T follicular helper cell (primary cell): Measurements from ENCODE around the gene GAS7.
"Not testable (repeated sequence)": the region's sequence is repeated elsewhere in the genome, so short reads cannot be mapped to it uniquely, and the experiment has no call there.

ENCODE experiments used
- DNase-seq: peaks from one replicate; pipeline ENCODE4 v3.0.0-alpha.2; 2020; ENCODE audit warnings: low read depth

Gene GAS7

DNA sequence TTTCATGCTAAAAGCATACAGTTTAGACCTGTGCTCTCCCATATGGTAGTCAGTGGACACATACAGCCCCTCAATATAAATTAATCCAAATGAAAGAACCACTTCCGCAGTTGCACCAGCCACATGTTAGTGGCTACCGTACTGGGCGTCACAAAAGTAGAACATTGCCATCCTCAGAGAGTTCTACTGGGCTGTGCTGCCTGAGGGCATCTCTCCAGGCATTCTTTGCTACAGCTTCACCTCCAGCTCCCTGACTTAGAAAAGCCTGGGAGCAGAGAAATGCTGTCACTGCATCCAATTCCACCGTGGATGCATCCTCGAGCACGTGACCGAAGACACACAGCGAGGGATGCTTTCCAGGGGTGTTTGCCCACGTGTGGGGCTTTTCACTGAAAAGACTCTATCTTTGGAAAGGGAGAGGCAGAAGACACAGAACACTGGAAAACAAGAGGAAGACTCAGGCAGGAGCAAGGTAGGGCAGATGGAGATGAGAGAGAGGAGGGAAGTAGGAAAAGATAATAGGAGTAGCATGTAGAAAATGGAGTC lies 86.4 kb downstream of the GAS7 start:
- no peak for DNase-seq

DNA sequence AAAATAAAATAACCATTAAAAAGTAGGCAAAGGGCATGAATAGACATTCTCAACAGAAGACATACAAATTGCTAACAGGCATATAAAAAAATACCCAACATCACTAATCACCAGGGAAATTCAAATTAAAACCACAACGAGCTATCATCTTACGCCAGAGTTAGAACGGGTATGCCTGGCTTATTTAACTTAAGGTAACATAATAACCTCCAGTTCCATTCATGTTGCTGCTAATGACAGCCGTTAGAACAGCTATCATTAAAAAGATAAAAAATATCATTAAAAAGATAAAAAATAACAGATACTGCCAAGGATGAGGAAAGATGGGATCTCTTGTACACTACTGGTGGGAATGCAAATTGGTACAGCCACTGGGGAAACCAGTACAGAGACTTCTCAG lies 89.3 kb downstream of the GAS7 start:
- DNase-seq, result no peak

GRCh38 chr17:10107316-10108165 lies 90.9 kb downstream of the GAS7 start:
- DNase-seq, result no peak

- DNase-seq, result no peak
Measured at GRCh38 chr17:10106067-10106466, 92.3 kb downstream of the GAS7 start.

- DNase-seq, result no peak
Measured at GRCh38 chr17:10105513-10106001, 92.8 kb downstream of the GAS7 start.

- DNase-seq, result no peak
Measured at GRCh38 chr17:10103712-10104111, 94.7 kb downstream of the GAS7 start.

GRCh38 chr17:10102817-10103216 lies 95.6 kb downstream of the GAS7 start:
- no peak for DNase-seq

GRCh38 chr17:10099051-10099571 lies 99.3 kb downstream of the GAS7 start:
- no peak for DNase-seq

GRCh38 chr17:10096596-10096995 lies 101.8 kb downstream of the GAS7 start:
- no peak for DNase-seq

- not testable (repeated sequence) for DNase-seq
Measured at GRCh38 chr17:10095295-10095694, 103.1 kb downstream of the GAS7 start.

- DNase-seq, result no peak
Measured at GRCh38 chr17:10094797-10095196, 103.6 kb downstream of the GAS7 start.

GRCh38 chr17:10092595-10092994 lies 105.8 kb downstream of the GAS7 start:
- DNase-seq, result no peak

GRCh38 chr17:10091046-10091445 lies 107.4 kb downstream of the GAS7 start:
- no peak for DNase-seq

DNA sequence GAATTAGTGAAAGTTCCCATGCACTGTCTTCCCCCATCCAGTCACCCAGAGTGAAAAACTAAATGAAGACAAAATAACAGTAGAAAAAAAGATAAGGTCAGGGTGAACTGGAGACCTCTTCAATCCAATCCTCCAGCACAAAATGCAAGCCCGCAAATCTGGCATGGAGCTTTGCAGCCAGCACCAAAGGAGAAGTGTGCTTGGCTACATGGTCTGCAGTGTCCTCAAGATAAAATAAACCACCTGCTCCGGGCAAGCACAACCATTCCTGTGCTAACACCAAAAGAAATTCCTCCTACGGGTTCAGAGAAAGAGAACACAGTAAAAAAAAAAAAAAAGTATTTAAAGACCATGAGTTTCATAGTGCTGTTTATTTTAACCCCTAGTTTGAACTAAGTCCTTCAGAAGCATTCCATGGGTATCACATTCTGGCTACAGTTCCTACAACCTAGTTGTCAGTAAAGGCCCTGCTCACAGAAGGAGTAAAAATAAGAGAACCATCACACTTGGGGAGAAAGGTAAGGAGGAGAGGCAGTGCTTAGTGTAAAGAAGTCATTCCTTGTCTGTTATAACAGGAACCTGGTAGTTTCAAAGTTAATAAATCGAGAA lies 109.1 kb downstream of the GAS7 start:
- DNase-seq, result no peak

GRCh38 chr17:10088444-10088843 lies 110.0 kb downstream of the GAS7 start:
- DNase-seq, result no peak

- no peak for DNase-seq
Measured at GRCh38 chr17:10087355-10087754, 111.1 kb downstream of the GAS7 start.

- DNase-seq, result no peak
Measured at GRCh38 chr17:10083864-10084263, 114.5 kb downstream of the GAS7 start.

GRCh38 chr17:10082795-10083194 lies 115.6 kb downstream of the GAS7 start:
- no peak for DNase-seq

- no peak for DNase-seq
Measured at GRCh38 chr17:10081571-10082169, 116.7 kb downstream of the GAS7 start.

GRCh38 chr17:10077561-10078299 lies 120.7 kb downstream of the GAS7 start:
- DNase-seq, result no peak

GRCh38 chr17:10075919-10076318 lies 122.5 kb downstream of the GAS7 start:
- DNase-seq, result no peak

DNA sequence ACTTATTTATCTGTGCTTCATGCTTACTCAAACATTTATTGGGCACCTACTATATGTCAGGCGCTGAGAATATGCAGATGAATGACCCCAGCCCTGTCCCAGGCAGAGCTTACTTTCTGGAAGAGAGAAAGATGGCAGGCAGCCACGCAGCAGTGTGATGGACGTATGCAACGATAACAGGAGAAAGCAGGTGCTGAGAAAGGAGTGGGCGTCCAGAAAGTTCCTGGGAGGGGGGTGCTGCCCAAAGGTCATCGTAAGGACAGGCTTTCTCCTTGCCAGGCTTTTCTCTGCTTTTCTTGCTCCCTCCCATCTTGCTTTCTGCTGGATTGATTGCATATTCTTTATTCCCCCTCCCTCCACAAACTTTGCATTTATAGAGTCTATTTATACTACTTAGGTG lies 124.5 kb downstream of the GAS7 start:
- no peak for DNase-seq
